DND-41 (cell line): ENCODE data around the gene MYH6.

Experiments used
- ATAC-seq: fragments of 200-7000 bp; cut with Tn5 transposase; 3 replicates; pipeline ENCODE4 v1.9.1; 2021; ENCODE audit warnings: low read depth; ENCODE audit not compliant: insufficient read depth
- DNase-seq: peaks from one replicate; pipeline ENCODE4 v3.0.0-alpha.2; 2020
- H2AFZ ChIP-seq: 2 replicates; pipeline ENCODE4 v1.6.0; 2012; ENCODE audit warnings: low read depth, low read length
- H3K27ac ChIP-seq: 2 replicates; pipeline ENCODE4 v1.5.1; 2012; ENCODE audit warnings: low read length, inconsistent platforms
- H3K27me3 ChIP-seq: fragments of 200-600 bp; sonication (generic); 2 replicates; pipeline ENCODE4 v1.6.0; 2012; ENCODE audit warnings: low read length, mild to moderate bottlenecking, inconsistent platforms; ENCODE audit not compliant: insufficient read depth, poor library complexity
- H3K36me3 ChIP-seq: 2 replicates; pipeline ENCODE4 v1.5.1; 2012; ENCODE audit warnings: low read length, inconsistent platforms; ENCODE audit not compliant: insufficient read depth
- H3K4me1 ChIP-seq: 2 replicates; pipeline ENCODE4 v1.5.1; 2012; ENCODE audit warnings: mild to moderate bottlenecking, low read length; ENCODE audit not compliant: insufficient read depth
- H3K4me2 ChIP-seq: 2 replicates; pipeline ENCODE4 v1.6.0; 2012; ENCODE audit warnings: mild to moderate bottlenecking, moderate library complexity, low read length, inconsistent platforms; ENCODE audit not compliant: insufficient read depth
- H3K4me3 ChIP-seq, 2 experiments: fragments of 200-600 bp in 1 of 2; shearing (Covaris generic) in 1 of 2; 2 replicates each; pipeline ENCODE4 v1.5.1; 2012 to 2016; ENCODE audit warnings: inconsistent platforms in 2 of 2, low read length in 2 of 2, mild to moderate bottlenecking in 2 of 2, low read depth in 1 of 2, moderate library complexity in 1 of 2
- H3K79me2 ChIP-seq: 2 replicates; pipeline ENCODE4 v1.6.0; 2012; ENCODE audit warnings: low read length, inconsistent platforms; ENCODE audit not compliant: insufficient read depth
- H3K9ac ChIP-seq: 2 replicates; pipeline ENCODE4 v1.6.0; 2012; ENCODE audit warnings: low read depth, mild to moderate bottlenecking, inconsistent platforms, low read length, moderate library complexity
- H3K9me3 ChIP-seq: 2 replicates; pipeline ENCODE4 v1.5.1; 2012; ENCODE audit warnings: low read length, moderate library complexity, mild to moderate bottlenecking, inconsistent platforms; ENCODE audit not compliant: insufficient read depth, severe bottlenecking
- H4K20me1 ChIP-seq: 2 replicates; pipeline ENCODE4 v1.6.0; 2012; ENCODE audit warnings: low read length; ENCODE audit not compliant: insufficient read depth
- EZH2 ChIP-seq: IDR thresholded peaks from 3 replicates; pipeline ENCODE4 v1.6.1; 2012; ENCODE audit warnings: borderline replicate concordance, low read depth, mild to moderate bottlenecking, moderate library complexity, low read length, inconsistent platforms; ENCODE audit not compliant: severe bottlenecking
- TF ChIP-seq, protein P1 (sequence below): IDR thresholded peaks from 2 replicates; pipeline ENCODE4 v1.5.1; 2012; ENCODE audit warnings: borderline replicate concordance, low read length, moderate library complexity, mild to moderate bottlenecking; ENCODE audit not compliant: poor library complexity, severe bottlenecking; ENCODE audit errors: extremely low read depth

MYH6 gene

DNA sequence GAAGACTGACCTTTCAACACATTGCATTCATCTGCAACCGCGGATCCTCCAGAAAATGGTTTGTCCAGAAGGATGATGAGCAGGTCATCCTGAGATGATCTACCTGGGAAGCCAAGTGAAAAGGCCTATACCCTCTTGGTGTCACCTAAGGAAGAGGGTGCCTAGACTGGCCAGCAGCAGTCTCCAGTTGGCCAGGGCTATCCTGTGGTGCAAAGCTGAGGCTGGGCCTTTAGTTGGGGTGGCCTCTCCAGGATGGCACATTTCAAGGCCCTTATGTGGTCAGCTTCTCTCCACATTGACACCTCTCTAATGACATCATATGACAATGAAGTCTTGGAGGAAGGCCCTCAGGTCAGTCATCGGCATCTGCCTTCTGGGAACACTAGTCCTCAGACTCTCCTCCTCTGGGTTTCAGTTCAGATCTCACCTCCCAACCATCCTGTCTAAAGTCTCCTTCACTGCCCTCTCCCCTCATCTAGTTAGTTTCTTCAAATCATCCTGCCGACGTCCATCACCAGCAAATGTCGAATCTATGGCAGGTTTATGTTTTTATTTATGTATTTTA, 52.1 kb downstream of the MYH6 start:
- ATAC-seq (no peak), DNase-seq (no peak)
- Histone ChIP-seq H3K27me3 (peaks cover 54% of the 10 kb centered on the region), H3K4me3 (no peak overlapping the region), H4K20me1 (0 out of 2 replicates have a peak, but pooled peaks cover 3% of the 10 kb centered on the region), H3K4me2 (no peak overlapping the region), H3K36me3 (no peaks in the 10 kb centered on the region), H3K27ac (no peak overlapping the region), H3K4me1 (no peaks in the 10 kb centered on the region), H2AFZ (no peak overlapping the region), H3K79me2 (no peaks in the 10 kb centered on the region), H3K9ac (no peak overlapping the region), H3K9me3 (no peaks in the 10 kb centered on the region)
- TF ChIP-seq EZH2 = no peak
- TF ChIP-seq, protein P1, sequence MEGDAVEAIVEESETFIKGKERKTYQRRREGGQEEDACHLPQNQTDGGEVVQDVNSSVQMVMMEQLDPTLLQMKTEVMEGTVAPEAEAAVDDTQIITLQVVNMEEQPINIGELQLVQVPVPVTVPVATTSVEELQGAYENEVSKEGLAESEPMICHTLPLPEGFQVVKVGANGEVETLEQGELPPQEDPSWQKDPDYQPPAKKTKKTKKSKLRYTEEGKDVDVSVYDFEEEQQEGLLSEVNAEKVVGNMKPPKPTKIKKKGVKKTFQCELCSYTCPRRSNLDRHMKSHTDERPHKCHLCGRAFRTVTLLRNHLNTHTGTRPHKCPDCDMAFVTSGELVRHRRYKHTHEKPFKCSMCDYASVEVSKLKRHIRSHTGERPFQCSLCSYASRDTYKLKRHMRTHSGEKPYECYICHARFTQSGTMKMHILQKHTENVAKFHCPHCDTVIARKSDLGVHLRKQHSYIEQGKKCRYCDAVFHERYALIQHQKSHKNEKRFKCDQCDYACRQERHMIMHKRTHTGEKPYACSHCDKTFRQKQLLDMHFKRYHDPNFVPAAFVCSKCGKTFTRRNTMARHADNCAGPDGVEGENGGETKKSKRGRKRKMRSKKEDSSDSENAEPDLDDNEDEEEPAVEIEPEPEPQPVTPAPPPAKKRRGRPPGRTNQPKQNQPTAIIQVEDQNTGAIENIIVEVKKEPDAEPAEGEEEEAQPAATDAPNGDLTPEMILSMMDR = no peak

- H3K27me3 ChIP-seq = peaks cover 54% of the 10 kb centered on the region
Measured at GRCh38 chr14:23354990-23355389, 53.1 kb downstream of the MYH6 start.

DNA sequence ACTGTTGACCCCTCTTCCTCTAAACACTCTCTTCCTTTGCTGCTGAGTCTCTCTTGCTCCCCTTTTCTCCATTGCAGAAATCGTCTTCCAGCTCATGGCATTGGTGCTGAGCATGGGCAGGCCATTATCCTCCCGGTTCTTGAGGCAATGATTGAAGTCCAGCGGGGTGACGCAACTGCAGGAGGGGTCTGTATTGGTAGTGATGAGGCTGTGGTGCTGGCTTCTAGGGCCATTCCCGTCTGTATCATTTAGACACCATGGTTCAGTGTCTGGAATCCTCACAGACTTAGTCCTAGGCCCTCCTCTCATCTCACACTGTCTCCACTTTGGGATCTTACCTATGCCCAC, 54.7 kb downstream of the MYH6 start:
- no peak overlapping the region for H3K9ac ChIP-seq
- H2AFZ ChIP-seq = no peak overlapping the region
- H3K9me3 ChIP-seq = no peaks in the 10 kb centered on the region
- no peaks in the 10 kb centered on the region for H3K4me1 ChIP-seq
- TF ChIP-seq, protein P1 = no peak
- no peak for TF ChIP-seq EZH2
- no peaks in the 10 kb centered on the region for H3K36me3 ChIP-seq
- no peak overlapping the region for H3K4me3 ChIP-seq
- H3K79me2 ChIP-seq = no peaks in the 10 kb centered on the region
- no peak overlapping the region for H3K27ac ChIP-seq
- no peak overlapping the region for H3K4me2 ChIP-seq
- peaks cover 47% of the 10 kb centered on the region for H3K27me3 ChIP-seq
- DNase-seq = no peak
- ATAC-seq = no peak
- H4K20me1 ChIP-seq = no peaks in the 10 kb centered on the region

More at GRCh38 chr14:23354990-23355389, 53.1 kb downstream of the MYH6 start:
- H3K9ac ChIP-seq = no peak overlapping the region
- no peaks in the 10 kb centered on the region for H3K4me1 ChIP-seq
- 0 out of 2 replicates have a peak, but pooled peaks cover 3% of the 10 kb centered on the region for H4K20me1 ChIP-seq
- TF ChIP-seq EZH2 = no peak
- TF ChIP-seq, protein P1 = no peak
- H3K4me2 ChIP-seq = no peak overlapping the region
- no peak overlapping the region for H3K27ac ChIP-seq
- no peak for DNase-seq
- no peak for ATAC-seq
- H2AFZ ChIP-seq = no peak overlapping the region
- no peaks in the 10 kb centered on the region for H3K36me3 ChIP-seq
- no peaks in the 10 kb centered on the region for H3K9me3 ChIP-seq
- no peaks in the 10 kb centered on the region for H3K79me2 ChIP-seq
- H3K4me3 ChIP-seq = no peak overlapping the region
